NCI-H1436 treated with DMSO at 0.1 percent for 48 hours (cell line): ENCODE data around the gene VTI1A.
"Not testable (repeated sequence)": the region's sequence is repeated elsewhere in the genome, so short reads cannot be mapped to it uniquely, and the experiment has no call there.

Source experiments
- DNase-seq: peaks from one replicate; lab custom pipeline; 2025; lab: John Stamatoyannopoulos, UW

Gene VTI1A

DNA sequence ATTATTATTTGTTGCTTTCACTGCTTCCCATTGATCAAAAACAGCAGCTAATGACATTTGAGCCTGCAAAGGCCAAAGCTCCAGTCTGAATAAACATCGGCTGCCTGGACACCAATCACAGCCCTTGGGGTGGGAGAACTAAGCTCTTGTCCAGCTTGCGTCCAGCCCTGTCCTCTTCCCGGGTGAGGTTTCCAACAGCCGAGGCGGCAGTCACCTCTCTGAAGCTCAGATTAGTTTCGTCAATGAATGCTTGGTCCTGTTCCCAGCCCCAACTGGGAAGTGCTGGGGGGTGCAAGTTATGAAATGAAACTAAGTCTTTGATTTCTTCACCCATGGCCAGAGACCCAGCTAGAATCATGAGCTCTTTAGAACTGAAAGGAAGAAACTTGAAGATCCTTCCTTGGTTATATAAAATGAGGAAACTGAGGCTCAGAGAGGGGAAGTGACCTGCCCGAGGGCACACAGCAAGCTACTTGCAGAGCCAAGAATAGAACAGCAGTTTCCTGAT is 389.0 kb downstream of the VTI1A start:
- DNase-seq: no peak

DNA sequence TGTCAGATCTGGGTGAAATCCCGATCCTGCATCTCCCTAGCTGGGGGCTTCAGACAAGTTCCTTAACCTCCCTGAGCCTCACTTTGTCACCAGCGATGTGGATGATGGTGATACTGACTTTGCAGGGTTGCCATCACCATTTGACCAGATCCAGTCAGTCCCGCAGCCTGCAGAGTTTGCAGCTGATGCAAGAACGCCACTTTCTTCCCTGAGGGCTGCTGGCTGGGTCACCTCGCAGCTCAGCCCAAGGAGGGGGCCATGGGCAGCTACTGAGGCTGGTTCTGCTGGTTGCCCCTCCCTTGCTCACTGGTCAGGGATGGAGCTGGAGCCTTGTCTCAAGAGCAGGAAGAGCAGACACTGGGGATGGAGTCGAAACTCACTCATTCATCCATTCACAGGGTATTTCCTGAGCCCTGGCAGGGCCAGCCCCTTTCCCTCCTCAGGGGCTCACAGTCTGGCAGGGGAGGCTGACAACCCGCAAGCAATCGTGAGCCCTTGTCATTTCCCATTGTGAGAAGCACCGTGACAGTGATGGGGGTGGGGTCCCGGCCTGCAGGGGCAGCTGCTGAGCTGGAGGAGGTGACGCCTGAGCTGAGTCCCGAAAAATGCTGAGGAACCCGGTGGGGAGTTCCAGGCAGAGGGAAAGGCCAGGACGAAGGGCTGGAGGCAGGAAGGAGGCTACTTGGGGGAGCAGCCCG is 391.9 kb downstream of the VTI1A start:
- no peak for DNase-seq

DNA sequence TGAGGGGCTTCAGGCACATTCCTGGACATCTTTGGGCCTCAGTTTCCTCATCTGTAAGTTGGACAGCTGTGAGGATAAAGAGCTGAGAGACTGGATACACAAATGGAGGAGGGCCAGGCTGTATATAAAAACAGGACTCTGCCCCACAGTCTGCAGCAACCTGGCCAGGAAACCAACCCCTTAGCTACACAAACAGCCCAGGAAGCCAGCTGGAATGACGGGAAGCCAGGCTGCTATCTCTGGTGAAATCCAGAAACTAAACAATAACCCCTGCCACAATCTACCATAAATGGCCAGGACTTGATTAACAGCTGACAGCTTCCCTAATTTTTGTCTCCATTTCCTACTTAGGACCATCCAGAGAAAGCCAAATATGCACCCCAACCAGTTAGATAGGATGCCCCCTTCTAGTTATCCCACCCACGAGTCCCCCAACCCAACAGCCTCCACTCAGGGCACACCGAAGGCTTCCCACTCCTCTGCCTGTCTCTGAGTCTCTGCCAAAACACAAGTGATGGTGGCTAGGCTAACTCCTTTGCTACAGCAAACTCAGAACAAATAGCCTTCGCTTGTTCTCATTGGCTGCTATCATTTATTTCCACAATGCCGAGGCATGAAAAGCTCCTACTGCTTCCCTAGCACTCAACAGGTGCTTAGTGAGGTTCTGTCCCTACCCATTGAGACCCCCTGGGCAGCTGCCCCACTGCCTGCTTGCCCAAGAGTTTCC is 393.1 kb downstream of the VTI1A start:
- DNase-seq: no peak

DNA sequence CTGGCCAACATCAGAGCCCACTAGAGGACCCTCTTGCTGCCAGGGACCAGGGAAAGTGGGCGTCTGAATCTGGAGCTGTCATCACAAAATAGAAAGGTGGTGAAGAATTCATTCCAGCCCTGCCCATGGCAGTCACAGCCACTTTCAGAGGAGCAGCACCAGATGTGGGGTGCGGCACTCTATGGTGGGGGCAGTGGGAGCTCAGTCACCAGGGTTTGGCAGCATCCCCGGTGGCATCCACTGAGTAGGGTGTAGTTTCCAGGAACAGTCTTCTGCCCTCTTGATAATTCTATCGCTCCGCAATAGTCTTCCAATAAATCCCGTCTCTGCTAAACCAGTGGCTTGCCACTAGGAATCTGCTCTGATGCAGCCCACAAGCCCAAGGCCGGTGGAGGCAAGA is 394.5 kb downstream of the VTI1A start:
- DNase-seq: no peak

DNA sequence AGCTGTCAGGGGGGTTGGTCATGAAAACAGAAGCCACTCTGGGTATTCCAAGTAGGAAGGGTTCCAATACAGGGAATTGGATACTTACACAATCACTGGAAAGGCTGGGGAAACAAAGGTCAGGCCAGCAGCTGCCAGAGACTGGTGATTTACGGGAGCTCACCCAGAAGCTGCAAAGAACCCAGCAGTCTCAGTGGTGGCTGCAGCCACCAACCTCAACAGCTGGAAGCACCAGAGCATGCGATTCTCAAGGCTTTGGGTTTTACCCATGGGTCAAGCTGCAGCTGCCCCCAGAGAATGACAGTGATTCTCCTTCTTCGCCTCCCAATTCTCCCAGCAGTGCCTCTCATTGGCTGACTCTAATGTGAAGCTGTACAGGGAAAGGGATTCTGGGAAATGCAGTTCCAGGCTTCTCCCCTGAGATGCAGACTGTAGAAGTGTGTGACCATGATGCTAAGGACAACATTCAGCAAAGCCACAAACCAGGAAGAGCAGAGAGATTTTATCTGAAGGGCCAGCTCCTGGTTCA is 395.9 kb downstream of the VTI1A start:
- no peak for DNase-seq

DNA sequence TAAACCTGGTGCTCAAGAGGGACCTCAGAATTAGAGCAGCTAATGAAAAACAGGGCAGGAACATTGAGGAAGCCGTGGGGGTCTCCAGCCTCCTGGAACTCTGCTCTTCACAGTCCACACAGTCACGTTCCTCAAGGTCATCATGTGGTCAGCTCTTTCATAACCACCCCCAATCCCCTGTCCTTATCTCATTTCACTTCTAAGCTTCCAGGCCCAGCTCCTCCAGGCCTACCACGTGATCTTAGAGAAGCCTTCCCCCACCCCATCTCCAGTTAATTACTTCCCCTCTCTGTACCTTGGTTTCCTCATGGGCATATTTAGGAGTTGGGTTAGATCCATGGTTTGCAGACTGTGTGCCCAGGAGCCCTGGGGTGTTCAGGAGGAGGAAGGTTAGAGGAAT is 396.6 kb downstream of the VTI1A start:
- DNase-seq: no peak

DNA sequence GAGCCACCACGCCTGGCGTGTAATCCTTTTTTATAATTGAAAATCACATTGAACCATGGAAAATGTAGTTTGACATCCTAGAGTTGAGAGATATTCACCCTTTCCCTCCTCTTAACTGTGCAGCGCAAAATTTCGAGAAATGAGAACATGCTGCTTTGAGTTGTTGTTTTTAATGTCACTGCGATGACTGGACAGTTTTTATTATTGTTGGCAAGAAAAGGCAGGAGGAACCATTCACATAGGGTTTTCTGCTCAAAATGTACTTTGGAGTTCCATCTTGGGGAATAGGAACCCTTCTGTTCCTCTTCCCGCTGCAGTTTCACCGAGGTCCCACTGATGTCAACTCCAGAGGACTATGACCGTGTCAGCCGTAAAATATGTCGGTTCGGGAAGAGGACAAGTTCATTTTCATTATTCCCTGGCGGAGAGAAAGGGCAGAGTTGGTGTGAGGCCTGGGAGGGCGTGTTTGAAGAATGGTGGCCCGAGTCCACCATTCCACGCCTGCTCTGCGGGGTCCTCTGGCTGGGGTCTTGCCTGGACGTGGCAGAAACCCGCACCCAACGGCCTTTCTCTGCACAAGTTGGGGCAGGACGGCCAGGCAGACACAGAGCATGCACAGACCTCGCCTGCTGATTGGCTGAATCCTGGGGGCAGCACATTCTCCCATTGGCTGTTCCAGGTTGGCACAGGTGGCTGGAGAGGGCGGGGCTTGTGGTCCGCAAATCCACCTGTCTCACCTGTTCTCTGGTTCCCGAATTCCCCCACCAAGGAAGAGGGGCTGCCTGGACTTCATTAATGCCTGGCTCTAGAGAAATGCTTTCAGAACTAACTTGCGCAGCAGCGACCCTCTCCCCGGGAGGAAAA is 397.9 kb downstream of the VTI1A start:
- DNase-seq: no peak

DNA sequence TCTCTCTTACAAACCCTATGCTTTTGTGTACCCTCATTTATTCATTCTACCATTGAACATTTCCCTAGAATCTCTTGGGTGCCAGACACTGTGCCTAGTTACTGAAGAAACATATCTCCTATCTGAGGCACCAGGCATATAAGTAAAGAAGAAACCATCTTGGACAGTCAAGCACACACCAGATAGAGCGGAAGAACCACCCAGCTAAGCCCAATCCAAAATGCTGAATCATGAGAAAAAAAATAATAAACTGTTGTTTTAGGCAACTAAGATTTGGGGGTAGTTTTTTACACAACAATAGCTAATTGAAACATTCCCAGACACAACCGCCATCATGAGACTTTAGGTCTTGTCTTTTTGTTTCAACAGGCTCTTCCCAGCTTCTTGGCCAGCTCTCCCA is 400.8 kb downstream of the VTI1A start:
- DNase-seq: no peak

DNA sequence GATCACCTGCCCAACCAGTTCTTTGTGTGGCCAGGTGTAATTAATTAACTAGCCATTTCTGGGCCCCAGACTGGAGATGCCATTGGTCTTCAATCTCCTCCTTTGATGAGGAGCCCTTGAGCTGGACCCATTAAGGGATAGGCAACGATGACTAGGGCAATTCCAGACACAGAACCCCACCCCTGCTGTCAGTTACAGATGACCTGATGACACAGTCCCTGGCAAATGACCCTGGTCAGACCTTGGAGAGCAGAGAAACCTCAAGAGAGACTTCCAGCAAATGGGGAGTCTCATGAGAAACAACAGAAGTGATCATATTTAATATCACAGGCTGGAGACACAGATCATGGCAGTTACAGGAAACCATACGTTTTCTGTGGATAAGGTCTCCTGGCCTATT is 401.2 kb downstream of the VTI1A start:
- DNase-seq: no peak

DNA sequence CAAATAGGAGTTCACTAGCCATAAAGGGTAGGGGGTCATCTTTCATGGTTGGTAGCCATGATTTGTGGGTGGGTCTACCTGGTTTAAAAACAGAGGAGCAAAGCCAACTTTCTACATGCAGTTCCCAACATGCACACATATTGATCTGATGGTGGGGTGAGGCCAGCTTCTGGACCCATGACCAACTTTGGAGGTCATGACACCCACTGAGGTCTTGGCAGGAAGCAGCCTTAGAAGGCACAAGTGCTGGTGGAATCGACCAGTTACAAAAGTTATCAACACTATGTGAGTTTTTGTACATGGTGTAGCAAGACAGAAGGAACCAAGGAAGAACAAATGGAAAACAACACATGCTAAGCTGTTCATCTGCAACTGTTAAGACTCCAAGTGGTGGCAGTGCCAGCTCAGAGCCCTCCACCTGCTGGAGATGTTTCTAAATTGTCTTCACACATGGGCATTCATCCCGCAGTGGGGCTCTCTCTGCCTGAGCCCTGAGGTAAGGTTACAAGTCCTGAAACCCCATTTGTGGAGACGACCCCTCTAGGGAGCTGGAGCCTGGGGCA is 401.9 kb downstream of the VTI1A start:
- DNase-seq: no peak

DNA sequence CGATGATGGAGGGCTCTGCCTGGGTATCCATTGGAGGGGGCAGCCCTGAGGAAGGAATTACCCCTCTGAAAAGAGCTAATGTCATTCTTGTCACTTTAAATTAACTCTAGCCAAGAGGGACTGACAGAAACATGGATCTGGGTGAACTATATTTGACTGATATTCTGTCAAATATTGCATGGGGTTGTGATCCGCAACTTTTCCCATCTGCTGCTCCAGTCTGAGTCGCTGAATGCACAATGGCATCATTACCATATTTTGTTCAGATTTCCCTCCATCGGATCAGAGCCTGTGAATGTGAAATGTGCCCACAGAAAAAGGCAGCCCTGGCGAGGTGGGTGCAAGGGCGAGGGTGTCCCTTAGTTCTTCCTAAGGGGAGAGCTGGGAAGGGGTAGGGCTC is 402.5 kb downstream of the VTI1A start:
- no peak for DNase-seq

DNA sequence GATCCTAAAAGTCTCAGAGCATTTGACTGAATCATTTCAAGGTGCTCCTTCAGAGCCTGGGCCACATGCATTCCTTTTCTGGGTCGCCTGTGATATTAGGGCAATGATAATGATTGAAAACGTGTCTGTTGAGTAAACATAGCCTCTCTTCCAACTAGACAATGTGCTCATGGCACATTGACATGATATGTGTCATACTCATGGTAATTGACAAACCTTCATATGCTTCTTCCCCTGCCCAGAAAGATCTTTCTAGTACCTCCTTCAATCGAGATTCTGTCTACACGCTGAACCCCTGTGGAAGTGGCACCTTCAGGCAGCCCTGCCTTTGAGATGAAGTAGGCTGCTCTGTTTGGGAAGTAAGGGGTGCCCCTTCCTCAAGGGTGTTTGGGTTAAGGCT is 404.2 kb downstream of the VTI1A start:
- DNase-seq: no peak

DNA sequence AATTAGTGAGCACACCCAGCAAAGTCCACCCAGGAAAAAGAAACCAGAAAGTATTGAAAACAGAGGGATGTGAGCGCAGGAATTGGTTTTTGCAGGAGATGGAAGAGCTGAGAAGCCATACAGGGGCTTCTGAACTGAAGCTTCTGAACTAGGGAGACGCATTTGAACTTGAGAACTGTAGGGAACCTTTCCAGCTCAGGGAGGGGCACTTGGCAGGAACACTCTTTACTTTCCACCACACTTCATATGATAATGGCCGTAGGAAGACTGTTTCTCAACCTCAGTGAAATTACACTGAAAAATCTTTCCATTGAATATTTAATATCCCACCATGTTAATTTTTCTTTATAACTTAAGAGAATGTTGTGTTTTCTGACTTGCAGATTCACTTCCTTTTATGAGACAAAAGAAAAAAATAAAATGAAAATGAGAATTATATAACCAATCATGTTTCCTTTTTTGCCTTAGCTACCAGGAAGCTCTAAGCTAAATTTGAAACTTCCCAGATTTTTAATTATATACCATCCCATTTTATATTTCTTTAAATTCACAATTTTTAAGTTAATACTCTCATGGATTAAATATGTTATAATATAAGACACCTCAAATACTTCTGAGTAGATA is 404.7 kb downstream of the VTI1A start:
- DNase-seq: no peak

DNA sequence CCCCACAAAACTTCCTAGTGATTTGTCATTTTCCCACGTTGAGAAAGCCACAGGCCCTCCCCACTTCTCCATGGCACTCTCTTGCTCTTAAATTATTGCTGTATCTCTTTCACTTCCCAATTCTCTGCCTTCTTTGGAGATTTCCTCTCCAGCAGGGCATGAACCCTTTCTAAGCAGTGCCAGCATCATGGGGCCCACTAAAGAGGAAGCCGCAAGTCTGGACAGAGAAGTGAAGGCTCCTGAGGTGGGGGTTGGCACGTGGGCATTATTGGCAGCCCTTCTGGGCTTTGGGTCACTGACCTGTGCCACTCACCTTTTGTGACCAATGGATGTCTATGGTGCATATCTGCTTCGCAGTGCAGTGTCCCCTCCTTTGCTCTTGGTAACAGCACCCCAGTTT is 405.3 kb downstream of the VTI1A start:
- no peak for DNase-seq

DNA sequence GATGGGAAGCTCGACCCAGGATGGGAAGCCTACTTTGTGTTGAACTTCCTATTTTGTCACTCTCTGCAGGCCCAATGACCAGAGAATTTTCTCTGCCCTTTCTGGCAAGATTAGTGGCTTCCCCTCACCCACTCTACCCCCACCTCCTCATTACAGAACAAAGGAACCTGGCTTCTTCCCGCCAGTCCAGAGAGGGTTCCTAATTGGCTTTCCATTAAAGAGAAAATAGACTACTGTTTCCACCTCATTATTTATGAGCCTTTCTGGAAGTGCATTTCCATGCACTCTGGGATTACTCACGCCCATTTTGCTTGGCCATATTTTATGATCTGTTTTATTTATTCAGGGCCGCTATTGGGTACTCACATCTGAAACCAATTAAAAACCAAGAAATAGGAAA is 408.1 kb downstream of the VTI1A start:
- DNase-seq: no peak

DNA sequence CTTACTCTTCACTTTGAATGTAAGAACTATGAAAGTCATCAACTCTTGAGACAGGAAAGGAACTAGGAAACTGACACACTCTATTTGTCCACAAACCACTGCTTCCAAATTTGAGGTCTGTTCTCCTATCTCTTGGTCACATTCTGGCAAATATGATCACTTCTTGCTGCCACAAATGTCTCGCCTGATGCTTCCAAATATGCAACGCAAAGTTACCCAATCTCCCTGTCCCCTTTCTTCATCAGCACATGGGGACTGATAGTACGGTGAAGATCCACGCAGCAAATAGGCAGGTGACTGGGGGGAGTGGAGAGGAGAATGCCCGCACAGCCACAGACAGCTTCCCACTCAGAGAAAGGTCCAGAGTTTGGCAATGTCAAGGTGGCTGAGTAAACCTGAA is 410.5 kb downstream of the VTI1A start:
- DNase-seq: no peak

DNA sequence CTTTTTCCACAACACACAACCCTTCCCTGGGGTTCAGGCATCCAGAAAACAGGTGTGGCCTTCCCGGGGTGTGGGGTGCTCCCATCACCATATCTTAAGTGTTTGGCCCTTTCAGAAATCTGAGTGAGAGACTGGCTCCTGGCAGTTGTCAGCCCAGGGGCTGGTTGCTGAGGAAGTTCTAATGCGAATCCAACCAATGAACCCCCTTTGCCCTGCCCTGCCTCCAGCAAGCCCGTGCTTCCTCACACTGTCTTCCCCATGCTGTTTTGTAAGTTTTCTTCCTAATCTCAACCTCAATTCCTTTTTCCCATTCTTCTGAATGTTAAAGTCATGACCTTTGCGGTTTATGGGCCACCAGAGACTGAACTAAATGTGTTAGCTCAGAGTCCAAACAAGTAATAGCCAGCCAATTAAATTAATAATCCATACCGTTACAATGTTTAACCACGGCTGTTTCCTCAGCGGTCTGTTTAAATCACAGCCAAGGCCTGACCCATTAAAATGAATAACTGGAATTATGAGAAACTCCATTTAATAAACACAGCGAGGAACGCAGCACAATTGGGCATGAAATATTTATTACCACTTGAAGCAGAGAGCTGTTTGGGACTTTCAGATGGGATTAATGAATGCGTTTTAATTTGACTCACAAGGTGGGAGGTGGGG is 412.1 kb downstream of the VTI1A start:
- no peak for DNase-seq

DNA sequence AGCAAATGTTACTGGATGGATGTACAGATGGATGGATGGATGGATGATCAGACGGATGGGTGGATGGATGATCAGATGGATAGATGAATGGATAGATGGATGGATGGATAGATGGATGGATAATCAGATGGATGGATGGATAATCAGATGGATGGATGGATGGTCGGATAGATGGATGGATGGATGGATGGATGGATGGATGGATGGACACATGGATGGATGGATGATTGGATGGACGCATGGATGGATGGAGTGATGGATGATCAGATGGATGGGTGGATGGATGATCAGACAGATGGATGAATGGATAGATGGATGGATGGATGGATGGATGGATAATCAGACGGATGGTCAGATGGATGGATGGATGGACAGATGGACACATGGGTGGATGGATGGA is 412.8 kb downstream of the VTI1A start:
- no peak for DNase-seq

DNA sequence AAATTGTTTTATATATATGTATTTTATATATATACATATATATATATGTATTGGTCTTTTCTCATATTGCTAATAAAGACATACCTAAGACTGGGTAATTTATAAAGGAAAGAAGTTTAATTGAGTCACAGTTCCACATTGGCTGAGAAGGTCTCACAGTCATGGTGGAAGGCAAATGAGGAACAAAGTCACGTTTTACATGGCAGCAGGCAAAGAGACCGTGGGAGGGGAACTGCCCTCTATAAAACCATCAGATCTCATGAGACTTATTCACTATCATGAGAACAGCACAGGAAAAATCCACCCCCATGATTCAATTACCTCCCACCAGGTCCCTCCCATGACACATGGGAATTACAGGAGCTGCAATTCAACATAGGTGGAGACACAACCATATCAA is 416.4 kb downstream of the VTI1A start:
- DNase-seq: not testable (repeated sequence)
